AG08396 (cell line): ENCODE measurements around the gene SORD.
"Not testable (repeated sequence)": the region's sequence is repeated elsewhere in the genome, so short reads cannot be mapped to it uniquely, and the experiment has no call there.

Experiments
- DNase-seq: peaks from one replicate; pipeline ENCODE4 v3.0.0; 2012; ENCODE audit warnings: low spot score, mixed read lengths

The SORD gene

GRCh38 chr15:45022871-45023658 lies at the start of gene SORD:
SORD (plus strand) TSS chr15:45023195; CDS start chr15:45023284, 89 bp downstream.
- peak; percentile 96 for DNase-seq

GRCh38 chr15:44976183-44976582 lies 46.8 kb upstream of the SORD start:
- DNase-seq, result not testable (repeated sequence)

GRCh38 chr15:44977781-44978180 lies 45.2 kb upstream of the SORD start:
- DNase-seq, result not testable (repeated sequence)

GRCh38 chr15:44979617-44980339 lies 43.2 kb upstream of the SORD start:
- not testable (repeated sequence) for DNase-seq

GRCh38 chr15:44984144-44984543 lies 38.9 kb upstream of the SORD start:
- not testable (repeated sequence) for DNase-seq

- DNase-seq, result not testable (repeated sequence)
These were observed 36.5 kb upstream of the SORD start for GRCh38 chr15:44986346-44987055.

GRCh38 chr15:44987711-44988110 lies 35.3 kb upstream of the SORD start:
- not testable (repeated sequence) for DNase-seq

GRCh38 chr15:44988184-44988869 lies 34.7 kb upstream of the SORD start:
- not testable (repeated sequence) for DNase-seq

- DNase-seq, result not testable (repeated sequence)
These were observed 34.1 kb upstream of the SORD start for GRCh38 chr15:44988870-44989219.

GRCh38 chr15:44997632-44998031 lies 25.4 kb upstream of the SORD start:
- not testable (repeated sequence) for DNase-seq

- DNase-seq, result no peak
These were observed 23.9 kb upstream of the SORD start for GRCh38 chr15:44999105-44999504.

- DNase-seq, result not testable (repeated sequence)
These were observed 21.8 kb upstream of the SORD start for GRCh38 chr15:45001180-45001579.

- DNase-seq, result not testable (repeated sequence)
These were observed 19.1 kb upstream of the SORD start for GRCh38 chr15:45003731-45004410.

- not testable (repeated sequence) for DNase-seq
These were observed 18.3 kb upstream of the SORD start for GRCh38 chr15:45004590-45005175.

GRCh38 chr15:45009046-45009445 lies 13.9 kb upstream of the SORD start:
- DNase-seq, result no peak

- DNase-seq, result not testable (repeated sequence)
These were observed 7.9 kb upstream of the SORD start for GRCh38 chr15:45015114-45015513.

GRCh38 chr15:45020222-45020900 lies 2.6 kb upstream of the SORD start:
- DNase-seq, result not testable (repeated sequence)

- not testable (repeated sequence) for DNase-seq
These were observed 2.1 kb upstream of the SORD start for GRCh38 chr15:45020901-45021259.

- DNase-seq, result no peak
These were observed 1.6 kb upstream of the SORD start for GRCh38 chr15:45021348-45021747.

- DNase-seq, result peak; percentile 22
These were observed 747 bp downstream of the SORD start for GRCh38 chr15:45023659-45024225.
